ENCODE results near the gene DUOXA1. TPM values are rescaled to one million over a fixed set of nuclear protein-coding genes. Genes with fewer than 3 reads are reported as not detected.

Gene DUOXA1
- polyA plus RNA-seq, 1 donor (not counting 4 experiments of a cell fraction or from before 2014, with no cell fraction given) = 15.1 TPM

GRCh38 chr15:45167631-45168205 lies 38.0 kb upstream of the DUOXA1 start:
- DNase-seq (ENCODE audit: low read depth, low spot score) (no peak), FAIRE-seq (no peak)
- Histone ChIP-seq H3K36me3 (ENCODE audit: control insufficient read depth in 2 of 2, extremely low read depth in 1 of 2, insufficient read depth in 2 of 2, low read length in 2 of 2) (peaks cover 8 to 15% of the 10 kb centered on the region in 2 experiments), H3K9me1 (ENCODE audit: control insufficient read depth, extremely low read depth, insufficient read depth, low read length) (no peaks in the 10 kb centered on the region), H3K4me1 (ENCODE audit: control insufficient read depth, extremely low read depth, insufficient read depth, low read length) (peaks cover 15% of the 10 kb centered on the region), H3K4me2 (ENCODE audit: control insufficient read depth, extremely low read depth, insufficient read depth, low read depth, low read length) (peak overlapping the region; percentile 77), H3K27ac (ENCODE audit: control insufficient read depth, insufficient read depth, low read length) (no peak overlapping the region), H3K27me3 (ENCODE audit: control insufficient read depth, extremely low read depth, insufficient read depth, low read length) (no peaks in the 10 kb centered on the region), H4K20me1 (ENCODE audit: control insufficient read depth, extremely low read depth, insufficient read depth, low read length) (no peaks in the 10 kb centered on the region), H3K9me3 (ENCODE audit: control insufficient read depth, low read depth, low read length) (no peaks in the 10 kb centered on the region), H3K79me2 (ENCODE audit: control insufficient read depth, insufficient read depth, low read length) (no peaks in the 10 kb centered on the region), H3K9ac (ENCODE audit: control insufficient read depth, extremely low read depth, insufficient read depth, low read length) (no peak overlapping the region), H3K4me3 (ENCODE audit: control insufficient read depth in 2 of 3, extremely low read depth in 1 of 3, insufficient read depth in 2 of 3, low read depth in 1 of 3, low read length in 3 of 3) (peak overlapping the region in 1 of 3 experiments; percentile 34), H2AFZ (ENCODE audit: control insufficient read depth, low read length) (no peak overlapping the region)
- dilution Hi-C loops (cut with MboI; ENCODE audit: extremely low pct_ligation_motif_present, low sequenced_read_pairs) = no loop called here
- TF ChIP-seq CTCF (optimal IDR thresholded peaks at IDR 0.05 in 1 of 3, IDR thresholded peaks at IDR 0.05 in 1 of 3, conservative IDR thresholded peaks at IDR 0.05 in 1 of 3; ENCODE audit: extremely low read depth in 1 of 3, insufficient read depth in 2 of 3, low read length in 3 of 3) (no peak), EZH2 (IDR thresholded peaks at IDR 0.05; ENCODE audit: low read length) (no peak)

DNA sequence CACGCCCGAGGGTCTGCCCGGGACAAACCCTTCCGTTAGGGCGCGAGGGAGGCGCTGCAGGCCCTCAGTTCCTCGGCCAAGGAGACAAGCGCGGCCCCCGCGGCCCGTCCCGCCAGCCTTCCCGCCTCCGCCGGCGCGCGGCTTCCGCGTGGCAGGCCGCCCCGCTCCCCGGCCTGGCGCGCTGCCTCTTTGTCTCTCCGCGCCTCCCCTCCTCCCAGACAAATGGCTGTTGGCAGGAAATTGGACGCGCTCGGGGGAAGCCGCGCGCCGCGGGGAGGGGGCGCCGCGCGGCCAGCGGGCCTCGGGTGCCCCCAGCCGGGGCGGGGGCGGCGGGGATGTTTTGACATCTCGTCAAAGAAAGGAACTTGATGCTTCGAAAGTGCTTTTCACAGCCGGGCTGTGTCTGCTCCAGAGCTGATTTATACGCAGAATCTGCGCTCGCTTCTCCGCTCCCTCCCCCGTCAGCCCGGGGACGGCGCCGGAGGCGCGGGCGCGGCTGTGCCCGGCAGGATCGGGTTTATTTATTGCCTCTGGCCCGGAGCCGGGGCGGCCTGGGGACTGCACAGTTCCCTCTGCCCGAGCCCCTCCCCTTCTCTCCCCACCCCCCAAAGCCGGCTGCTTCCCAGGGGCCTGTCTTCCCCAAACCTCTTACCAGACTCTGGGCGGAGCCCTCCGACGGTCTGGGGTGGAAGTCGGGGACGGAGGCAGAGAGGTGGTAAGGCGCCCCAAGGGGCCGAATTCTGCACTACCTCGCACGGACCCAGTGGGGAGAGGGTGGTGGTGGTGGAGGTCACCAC lies 37.4 kb upstream of the DUOXA1 start:
- no peak for DNase-seq (ENCODE audit: low read depth, low spot score)
- Histone ChIP-seq H3K36me3 (ENCODE audit: control insufficient read depth in 2 of 2, extremely low read depth in 1 of 2, insufficient read depth in 2 of 2, low read length in 2 of 2) (peaks cover 11 to 15% of the 10 kb centered on the region in 2 experiments), H2AFZ (ENCODE audit: control insufficient read depth, low read length) (peak overlapping the region; percentile 71), H3K9me3 (ENCODE audit: control insufficient read depth, low read depth, low read length) (no peaks in the 10 kb centered on the region), H3K9me1 (ENCODE audit: control insufficient read depth, extremely low read depth, insufficient read depth, low read length) (peaks cover 2% of the 10 kb centered on the region), H3K9ac (ENCODE audit: control insufficient read depth, extremely low read depth, insufficient read depth, low read length) (peak overlapping the region; percentile 76), H3K27ac (ENCODE audit: control insufficient read depth, insufficient read depth, low read length) (peak overlapping the region; percentile 61), H3K4me2 (ENCODE audit: control insufficient read depth, extremely low read depth, insufficient read depth, low read depth, low read length) (peak overlapping the region; percentile 77), H3K79me2 (ENCODE audit: control insufficient read depth, insufficient read depth, low read length) (no peaks in the 10 kb centered on the region), H4K20me1 (ENCODE audit: control insufficient read depth, extremely low read depth, insufficient read depth, low read length) (no peaks in the 10 kb centered on the region), H3K4me1 (ENCODE audit: control insufficient read depth, extremely low read depth, insufficient read depth, low read length) (peaks cover 22% of the 10 kb centered on the region), H3K27me3 (ENCODE audit: control insufficient read depth, extremely low read depth, insufficient read depth, low read length) (no peaks in the 10 kb centered on the region), H3K4me3 (ENCODE audit: control insufficient read depth in 2 of 3, extremely low read depth in 1 of 3, insufficient read depth in 2 of 3, low read depth in 1 of 3, low read length in 3 of 3) (peak overlapping the region; percentile 34 to 62 (median 61))
- no peak for FAIRE-seq
- TF ChIP-seq CTCF (optimal IDR thresholded peaks at IDR 0.05 in 1 of 3, IDR thresholded peaks at IDR 0.05 in 1 of 3, conservative IDR thresholded peaks at IDR 0.05 in 1 of 3; ENCODE audit: extremely low read depth in 1 of 3, insufficient read depth in 2 of 3, low read length in 3 of 3) (peak; percentile 56 to 64 (median 62)), EZH2 (IDR thresholded peaks at IDR 0.05; ENCODE audit: low read length) (no peak)
- dilution Hi-C loops (cut with MboI; ENCODE audit: extremely low pct_ligation_motif_present, low sequenced_read_pairs) = no loop called here

All from keratinocyte (primary cell).